Measurements from ENCODE around the gene P2RY12. TPM values are rescaled to one million over a fixed set of nuclear protein-coding genes. Genes with fewer than 3 reads are reported as not detected.
"Not testable (repeated sequence)": the region's sequence is repeated elsewhere in the genome, so short reads cannot be mapped to it uniquely, and the experiment has no call there.

Gene P2RY12
- total and polyA plus RNA-seq, 4 donors, result 0.16 to 3.0 (median 1.2) TPM

GRCh38 chr3:151394611-151395010 is 10.1 kb upstream of the P2RY12 start:
- no peaks in the 10 kb centered on the region for H3K4me1 ChIP-seq (ENCODE audit: control insufficient read depth in 5 of 5, insufficient read depth in 5 of 5, low read length in 5 of 5)
- ATAC-seq (ENCODE audit: insufficient read depth, low FRiP score), result no peak
- no peak overlapping the region for H3K4me3 ChIP-seq
- no peak overlapping the region for H3K9ac ChIP-seq (ENCODE audit: insufficient read depth in 1 of 2, low read length in 2 of 2)
- H3K27me3 ChIP-seq (ENCODE audit: control insufficient read depth in 3 of 3, insufficient read depth in 3 of 3, low read length in 2 of 3), result no peaks in the 10 kb centered on the region
- H3K9me3 ChIP-seq (ENCODE audit: control insufficient read depth in 4 of 4, insufficient read depth in 3 of 4, low read length in 3 of 4), result no peaks in the 10 kb centered on the region
- H3K36me3 ChIP-seq (ENCODE audit: control insufficient read depth in 4 of 4, insufficient read depth in 4 of 4, low read length in 4 of 4), result no peaks in the 10 kb centered on the region
- WGBS, 2 donors, result 84 to 96% methylated on average over 8 of the region's 8 CpGs
- no peak overlapping the region for H3K27ac ChIP-seq (ENCODE audit: low read depth in 1 of 2, low read length in 1 of 2)
- TF ChIP-seq CTCF (IDR thresholded peaks at IDR 0.05; ENCODE audit: control extremely low read depth, extremely low read depth), result no peak
- no peak for DNase-seq

- 58 to 67% methylated on average over 4 of the region's 4 CpGs for WGBS, 2 donors
- no peaks in the 10 kb centered on the region for H3K27me3 ChIP-seq (ENCODE audit: control insufficient read depth in 3 of 3, insufficient read depth in 3 of 3, low read length in 2 of 3)
- H3K9ac ChIP-seq (ENCODE audit: insufficient read depth in 1 of 2, low read length in 2 of 2), result no peak overlapping the region
- H3K4me3 ChIP-seq, result no peak overlapping the region
- no peaks in the 10 kb centered on the region for H3K4me1 ChIP-seq (ENCODE audit: control insufficient read depth in 5 of 5, insufficient read depth in 5 of 5, low read length in 5 of 5)
- H3K36me3 ChIP-seq (ENCODE audit: control insufficient read depth in 4 of 4, insufficient read depth in 4 of 4, low read length in 4 of 4), result no peaks in the 10 kb centered on the region
- no peaks in the 10 kb centered on the region for H3K9me3 ChIP-seq (ENCODE audit: control insufficient read depth in 4 of 4, insufficient read depth in 3 of 4, low read length in 3 of 4)
- no peak overlapping the region for H3K27ac ChIP-seq (ENCODE audit: low read depth in 1 of 2, low read length in 1 of 2)
- DNase-seq, result no peak
- no peak for ATAC-seq (ENCODE audit: insufficient read depth, low FRiP score)
- no peak for TF ChIP-seq CTCF (IDR thresholded peaks at IDR 0.05; ENCODE audit: control extremely low read depth, extremely low read depth)
These were observed 9.4 kb upstream of the P2RY12 start for GRCh38 chr3:151393941-151394340.

GRCh38 chr3:151393146-151393830 is 8.7 kb upstream of the P2RY12 start:
- no peak for TF ChIP-seq CTCF (IDR thresholded peaks at IDR 0.05; ENCODE audit: control extremely low read depth, extremely low read depth)
- Histone ChIP-seq H3K36me3 (ENCODE audit: control insufficient read depth in 4 of 4, insufficient read depth in 4 of 4, low read length in 4 of 4) (no peaks in the 10 kb centered on the region), H3K9ac (ENCODE audit: insufficient read depth in 1 of 2, low read length in 2 of 2) (no peak overlapping the region), H3K27me3 (ENCODE audit: control insufficient read depth in 3 of 3, insufficient read depth in 3 of 3, low read length in 2 of 3) (no peaks in the 10 kb centered on the region), H3K4me3 (no peak overlapping the region), H3K27ac (ENCODE audit: low read depth in 1 of 2, low read length in 1 of 2) (no peak overlapping the region), H3K4me1 (ENCODE audit: control insufficient read depth in 5 of 5, insufficient read depth in 5 of 5, low read length in 5 of 5) (no peaks in the 10 kb centered on the region), H3K9me3 (ENCODE audit: control insufficient read depth in 4 of 4, insufficient read depth in 3 of 4, low read length in 3 of 4) (no peaks in the 10 kb centered on the region)
- WGBS, 2 donors, result 45 to 73% methylated on average over 3 of the region's 3 CpGs
- ATAC-seq (ENCODE audit: insufficient read depth, low FRiP score) (no peak), DNase-seq (no peak)

GRCh38 chr3:151392191-151392590 is 7.6 kb upstream of the P2RY12 start:
- not testable (repeated sequence) for H3K4me1 ChIP-seq (ENCODE audit: control insufficient read depth in 5 of 5, insufficient read depth in 5 of 5, low read length in 5 of 5); H3K36me3 ChIP-seq (ENCODE audit: control insufficient read depth in 4 of 4, insufficient read depth in 4 of 4, low read length in 4 of 4); H3K9ac ChIP-seq (ENCODE audit: insufficient read depth in 1 of 2, low read length in 2 of 2); DNase-seq; H3K9me3 ChIP-seq (ENCODE audit: control insufficient read depth in 4 of 4, insufficient read depth in 3 of 4, low read length in 3 of 4); H3K27ac ChIP-seq (ENCODE audit: low read depth in 1 of 2, low read length in 1 of 2); H3K27me3 ChIP-seq (ENCODE audit: control insufficient read depth in 3 of 3, insufficient read depth in 3 of 3, low read length in 2 of 3); H3K4me3 ChIP-seq; ATAC-seq (ENCODE audit: insufficient read depth, low FRiP score)
- 86 to 89% methylated on average over 3 of the region's 3 CpGs for WGBS, 2 donors

Measured in lung (tissue), 12 donors.